Measurements from ENCODE around the gene CFAP54. TPM values are rescaled to one million over a fixed set of nuclear protein-coding genes. Genes with fewer than 3 reads are reported as not detected.

The CFAP54 gene, protein sequence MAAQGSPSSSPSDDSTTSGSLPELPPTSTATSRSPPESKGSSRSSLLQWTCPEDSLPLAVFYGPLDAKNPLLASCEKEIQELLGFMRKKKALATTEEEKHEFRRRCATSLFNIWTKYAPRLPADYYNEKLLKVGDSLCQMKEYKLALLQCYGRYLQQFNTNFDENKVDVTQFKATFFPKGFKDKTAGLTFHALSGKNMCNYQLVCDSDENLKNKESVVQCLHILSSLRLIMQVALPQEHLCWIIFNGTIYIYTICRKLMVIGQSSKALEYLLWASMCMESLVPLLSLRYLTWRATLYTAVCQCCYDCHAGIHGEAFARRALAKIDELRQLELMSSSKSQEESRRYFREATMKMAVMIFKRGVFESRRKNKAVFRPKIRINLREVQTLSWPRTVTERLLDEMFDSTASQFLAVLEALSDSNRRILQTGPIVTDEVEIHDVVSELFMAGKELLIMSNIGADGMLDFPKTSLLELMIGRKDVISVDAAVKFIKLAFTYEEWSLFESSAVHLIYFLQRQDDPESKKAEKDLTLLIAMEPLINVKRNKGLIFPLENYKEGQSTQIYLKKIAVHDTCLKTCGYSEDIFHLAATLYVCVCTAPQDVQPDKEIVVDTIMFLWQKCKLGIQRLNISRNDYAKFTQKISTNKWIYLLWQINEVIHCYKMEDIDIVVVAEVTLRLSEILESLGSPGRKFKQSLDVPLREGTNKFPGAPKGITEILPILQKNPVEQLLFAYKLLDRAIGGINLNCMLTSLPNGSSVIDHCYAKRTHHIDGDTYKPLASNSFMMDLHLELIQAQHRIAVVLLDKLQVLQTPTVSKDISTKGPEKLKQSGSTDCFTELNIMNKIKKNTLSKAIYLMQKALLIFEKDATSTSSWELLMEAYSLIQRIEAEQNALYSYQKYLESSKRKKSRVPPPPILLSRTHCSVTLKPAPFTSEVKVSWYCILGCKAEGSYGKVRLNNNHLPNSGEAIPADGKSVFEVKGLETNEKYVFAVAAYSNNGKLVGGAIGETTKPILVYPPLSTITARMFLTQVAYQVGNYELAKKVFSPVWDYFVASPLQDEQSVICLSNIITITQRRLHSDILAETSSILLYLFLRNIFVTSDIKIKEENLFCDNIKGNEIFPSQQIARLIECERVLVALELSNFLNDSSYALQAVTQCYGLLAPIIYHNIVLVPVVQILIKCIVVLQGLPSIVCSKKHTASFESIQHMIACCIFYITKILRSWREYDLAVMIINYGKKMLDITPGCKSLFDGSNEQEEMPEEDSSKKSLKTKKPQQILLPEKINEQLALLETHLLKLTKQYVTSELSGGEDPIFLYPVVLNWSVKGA (N-terminal part only)
- 0.34 and 0.59 TPM in 2 replicates for total RNA-seq

DNA sequence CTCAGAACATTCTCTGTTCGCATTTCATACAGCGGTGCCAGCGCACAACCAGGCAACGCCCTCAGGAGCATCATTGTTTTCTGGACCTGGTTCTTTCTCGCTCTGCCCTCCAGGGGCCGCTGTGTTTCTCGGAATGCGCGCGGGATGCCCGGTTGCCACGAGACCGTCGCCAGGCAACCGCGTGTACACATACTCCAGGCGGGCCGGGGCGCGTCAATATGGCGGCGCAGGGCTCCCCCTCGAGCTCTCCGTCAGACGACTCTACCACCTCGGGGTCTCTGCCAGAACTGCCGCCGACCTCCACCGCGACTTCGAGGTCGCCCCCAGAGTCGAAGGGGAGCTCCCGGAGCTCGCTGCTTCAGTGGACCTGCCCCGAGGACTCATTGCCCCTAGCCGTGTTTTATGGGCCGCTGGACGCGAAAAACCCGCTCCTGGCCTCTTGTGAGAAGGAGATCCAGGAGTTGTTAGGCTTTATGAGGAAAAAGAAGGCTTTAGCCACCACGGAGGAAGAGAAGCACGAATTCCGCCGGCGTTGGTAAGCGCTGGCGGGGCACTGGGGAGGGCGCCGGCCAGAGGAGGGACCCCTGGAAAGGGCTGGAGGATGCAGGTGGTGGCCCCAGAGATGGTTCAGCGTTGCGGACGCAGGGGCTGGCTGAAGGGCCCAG is at the start of gene CFAP54:
Gene CFAP54, plus strand, starts transcription at position 186 of the 665 bp plus-strand sequence. Its CDS starts 33 bp downstream, at position 219.

DNA sequence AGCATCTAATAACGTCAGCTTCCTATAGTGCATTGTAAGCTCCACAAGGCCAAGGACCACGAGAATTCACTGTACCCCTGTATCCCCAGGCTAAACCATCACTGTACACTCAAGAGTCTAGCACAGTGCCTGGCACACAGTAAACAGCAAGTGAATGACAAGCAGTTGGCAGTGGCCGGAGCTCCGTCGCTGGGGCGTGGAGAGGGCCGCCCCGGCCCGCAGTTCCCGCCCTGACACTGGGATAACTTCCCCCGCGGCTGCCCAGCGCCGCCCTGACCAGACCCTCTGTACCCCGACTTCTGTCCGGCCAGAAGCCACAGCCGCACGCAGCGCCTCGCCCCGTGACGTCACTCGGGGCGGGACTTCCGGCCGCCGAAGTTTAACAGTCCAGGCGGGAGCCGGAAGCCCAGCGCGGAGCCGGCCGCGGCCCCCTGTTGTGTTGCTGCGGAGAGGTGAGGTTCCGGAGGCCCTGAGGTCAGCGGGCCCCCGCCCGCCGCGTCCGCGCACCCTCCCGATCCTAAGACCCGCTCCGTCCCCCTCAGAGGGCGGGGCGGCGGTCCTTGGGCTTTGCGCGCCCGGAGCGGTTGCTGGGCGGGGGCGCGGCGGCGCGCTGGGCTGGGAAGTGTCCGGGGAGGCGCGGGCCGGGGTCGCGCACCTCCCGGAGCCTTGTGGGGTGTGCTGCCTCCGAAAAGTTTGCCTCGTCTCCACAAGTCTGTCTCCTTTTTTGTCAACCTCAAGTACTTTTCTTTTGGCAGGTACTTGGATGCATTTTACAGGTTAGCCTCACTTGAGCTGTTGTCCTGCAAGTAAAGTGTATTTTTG is 417.7 kb downstream of the CFAP54 start, which contains the start of gene NEDD1:
Gene NEDD1, plus strand, starts transcription at position 409 of the 822 bp plus-strand sequence. CDS start 2,503 bp downstream, outside the sequence.

Other genes with a start within 250 kb of the CFAP54 start
- 33.1 and 38.3 TPM in 2 replicates for gene CDK17, start 89.1 kb upstream of the CFAP54 start, total RNA-seq

Measured in bronchus fibroblast of lung (primary cell).